ENCODE data around the gene KCNA5. TPM values are rescaled to one million over a fixed set of nuclear protein-coding genes. Genes with fewer than 3 reads are reported as not detected.

The KCNA5 gene
- total RNA-seq, 1 experiment from 2014 or later = not detected

- no peak overlapping the region for H2AFZ ChIP-seq (ENCODE audit: low read depth, low read length, poor library complexity, severe bottlenecking)
- no peaks in the 10 kb centered on the region for H3K79me2 ChIP-seq (ENCODE audit: insufficient read depth, low read length)
- no peak overlapping the region for H3K4me2 ChIP-seq (ENCODE audit: low read length)
- RAD21 ChIA-PET (ENCODE audit: low non-redundant PET in 1 of 2, low total read pairs in 2 of 2, uncharacterized antibody in 2 of 2, unreplicated experiment in 2 of 2) = no interaction called here
- no peak overlapping the region for H3K27ac ChIP-seq (ENCODE audit: low read depth, low read length)
- no peaks in the 10 kb centered on the region for H4K20me1 ChIP-seq (ENCODE audit: insufficient read depth)
- BruUV-seq (replicated peaks) = no TSS peak
- ATAC-seq (no peak), DNase-seq (ENCODE audit: low read depth, low spot score) (no peak)
- peaks cover 52% of the 10 kb centered on the region; the same call in 1 of the 2 replicates for H3K27me3 ChIP-seq (ENCODE audit: insufficient read depth, low read length)
- CTCF ChIA-PET = no interaction called here
- no peak overlapping the region for H3K9ac ChIP-seq (ENCODE audit: low read length)
- intact Hi-C loops (cut with micrococcal nuclease) = no loop called here
- H3K4me3 ChIP-seq (replicated peaks in 1 of 2; ENCODE audit: low read depth in 1 of 2, low read length in 2 of 2) = no peak overlapping the region
- TF ChIP-seq SP1 (IDR thresholded peaks at IDR 0.05; ENCODE audit: low read depth) = no peak
- no peak for TF ChIP-seq YY1 (IDR thresholded peaks at IDR 0.05; ENCODE audit: extremely low read depth, insufficient replicate concordance, low read depth, low read length)
- no peak for TF ChIP-seq EZH2phosphoT487 (IDR thresholded peaks at IDR 0.05; ENCODE audit: borderline replicate concordance)
- H3K36me3 ChIP-seq (ENCODE audit: control insufficient read depth in 1 of 2, insufficient read depth in 2 of 2, low read length in 2 of 2) = no peaks in the 10 kb centered on the region
- no peaks in the 10 kb centered on the region for H3K9me2 ChIP-seq (ENCODE audit: insufficient read depth)
- H3K4me1 ChIP-seq (ENCODE audit: control insufficient read depth in 1 of 2, insufficient read depth in 2 of 2, low read length in 2 of 2) = no peaks in the 10 kb centered on the region
- H3K9me3 ChIP-seq (ENCODE audit: control insufficient read depth in 1 of 2, insufficient read depth in 1 of 2, low read depth in 1 of 2, low read length in 2 of 2) = no peaks in the 10 kb centered on the region
- POLR2A ChIA-PET = no interaction called here
Observed at GRCh38 chr12:5072311-5072710, 28.6 kb downstream of the KCNA5 start.

- Histone ChIP-seq H3K79me2 (ENCODE audit: insufficient read depth, low read length) (no peaks in the 10 kb centered on the region), H3K27ac (ENCODE audit: low read depth, low read length) (no peak overlapping the region), H3K4me3 (replicated peaks in 1 of 2; ENCODE audit: low read depth in 1 of 2, low read length in 2 of 2) (no peak overlapping the region), H3K9me2 (ENCODE audit: insufficient read depth) (no peaks in the 10 kb centered on the region), H3K9me3 (ENCODE audit: control insufficient read depth in 1 of 2, insufficient read depth in 1 of 2, low read depth in 1 of 2, low read length in 2 of 2) (no peaks in the 10 kb centered on the region), H3K36me3 (ENCODE audit: control insufficient read depth in 1 of 2, insufficient read depth in 2 of 2, low read length in 2 of 2) (no peaks in the 10 kb centered on the region), H4K20me1 (ENCODE audit: insufficient read depth) (no peaks in the 10 kb centered on the region), H3K27me3 (ENCODE audit: insufficient read depth, low read length) (peaks cover 53% of the 10 kb centered on the region), H3K4me2 (ENCODE audit: low read length) (no peak overlapping the region), H3K4me1 (ENCODE audit: control insufficient read depth in 1 of 2, insufficient read depth in 2 of 2, low read length in 2 of 2) (no peaks in the 10 kb centered on the region), H3K9ac (ENCODE audit: low read length) (no peak overlapping the region), H2AFZ (ENCODE audit: low read depth, low read length, poor library complexity, severe bottlenecking) (no peak overlapping the region)
- ATAC-seq (peak; percentile 57; the same call in 1 of the 2 replicates), DNase-seq (ENCODE audit: low read depth, low spot score) (no peak)
- CTCF ChIA-PET = no interaction called here
- intact Hi-C loops (cut with micrococcal nuclease) = no loop called here
- TF ChIP-seq CBX3 (IDR thresholded peaks at IDR 0.05; ENCODE audit: low read depth) = no peak
- peak in 2 of 3 experiments; percentile 31 to 45; a peak in 4 of 6 replicates for TF ChIP-seq CTCF (IDR thresholded peaks at IDR 0.05 in 2 of 3, conservative IDR thresholded peaks at IDR 0.05 in 1 of 3; ENCODE audit: borderline replicate concordance in 1 of 3, insufficient read depth in 1 of 3, low read depth in 2 of 3, low read length in 2 of 3)
- no TSS peak for BruUV-seq (replicated peaks)
- POLR2A ChIA-PET = no interaction called here
- RAD21 ChIA-PET (ENCODE audit: low non-redundant PET in 1 of 2, low total read pairs in 2 of 2, uncharacterized antibody in 2 of 2, unreplicated experiment in 2 of 2) = no interaction called here
Observed at GRCh38 chr12:5073054-5073453, 29.4 kb downstream of the KCNA5 start.

All from HCT116 (cell line).